T-helper 2 cell treated with Interferon-gamma antibody and Interleukin-4, amounts not matched to agents 100 ng/mL and 5 ng/mL, for 36 hours (primary cell): ENCODE data around the gene PCNP. TPM values are rescaled to one million over a fixed set of nuclear protein-coding genes. Genes with fewer than 3 reads are reported as not detected.
"Not testable (repeated sequence)": the region's sequence is repeated elsewhere in the genome, so short reads cannot be mapped to it uniquely, and the experiment has no call there.

Experiments used
- intact Hi-C: fragments of 100-400 bp; cut with micrococcal nuclease; formaldehyde crosslinking; loops from one replicate; pipeline ENCODE4 v1.15.1; 2023
- total RNA-seq: library from RNA; stranded (reverse); gene quantifications from 2 replicates; pipeline ENCODE4 v1.2.3, GENCODE V29; 2022

PCNP gene
- total RNA-seq, result 159 and 167 TPM in 2 replicates

- intact Hi-C loops, result loop anchor here (1.0 to 10.0 kb wide), 12 partner anchors 12 to 1756 kb away; partner anchors contain the start of genes CEP97, CMSS1, LNP1 and RPL24
These were observed at the start of gene PCNP for GRCh38 chr3:101573449-101574387. Gene PCNP, plus strand, starts transcription at chr3:101574180. Its CDS starts 36 bp downstream, at chr3:101574216.

GRCh38 chr3:101527441-101527840 is 46.5 kb upstream of the PCNP start:
- intact Hi-C loops, result no loop called here

- intact Hi-C loops, result no loop called here
These were observed 46.1 kb upstream of the PCNP start for GRCh38 chr3:101527906-101528305.

GRCh38 chr3:101529816-101530685 is 43.9 kb upstream of the PCNP start:
- intact Hi-C loops, result no loop called here

- intact Hi-C loops, result no loop called here
These were observed 43.3 kb upstream of the PCNP start for GRCh38 chr3:101530686-101531047.

- intact Hi-C loops, result no loop called here
These were observed 42.4 kb upstream of the PCNP start for GRCh38 chr3:101531473-101532086.

- intact Hi-C loops, result no loop called here
These were observed 41.0 kb upstream of the PCNP start for GRCh38 chr3:101532783-101533602.

- intact Hi-C loops, result no loop called here
These were observed 40.4 kb upstream of the PCNP start for GRCh38 chr3:101533603-101533968.

- intact Hi-C loops, result no loop called here
These were observed 38.8 kb upstream of the PCNP start for GRCh38 chr3:101535221-101535620.

- intact Hi-C loops, result no loop called here
These were observed 37.7 kb upstream of the PCNP start for GRCh38 chr3:101536266-101536665.

- intact Hi-C loops, result not testable (repeated sequence)
These were observed 37.0 kb upstream of the PCNP start for GRCh38 chr3:101536955-101537354.

GRCh38 chr3:101542957-101543356 is 31.0 kb upstream of the PCNP start:
- intact Hi-C loops, result loop anchor here (1.0 to 2.0 kb wide), 2 partner anchors 25 to 30 kb away; partner anchors contain the start of gene SENP7

- intact Hi-C loops, result loop anchor here (1.0 kb wide), 1 partner anchor 17 kb away; the partner anchor contains the start of gene TRMT10C
These were observed 29.7 kb upstream of the PCNP start for GRCh38 chr3:101544161-101544850.

GRCh38 chr3:101548527-101549105 is 25.4 kb upstream of the PCNP start:
- intact Hi-C loops, result no loop called here

GRCh38 chr3:101549473-101549872 is 24.5 kb upstream of the PCNP start:
- intact Hi-C loops, result no loop called here

- intact Hi-C loops, result not testable (repeated sequence)
These were observed 22.5 kb upstream of the PCNP start for GRCh38 chr3:101551359-101552081.

- intact Hi-C loops, result not testable (repeated sequence)
These were observed 20.6 kb upstream of the PCNP start for GRCh38 chr3:101553381-101553780.

GRCh38 chr3:101556064-101556463 is 17.9 kb upstream of the PCNP start:
- intact Hi-C loops, result no loop called here
